ENCODE results near the gene TMPRSS11F. TPM values are rescaled to one million over a fixed set of nuclear protein-coding genes. Genes with fewer than 3 reads are reported as not detected.
"Not testable (repeated sequence)": the region's sequence is repeated elsewhere in the genome, so short reads cannot be mapped to it uniquely, and the experiment has no call there.

The TMPRSS11F gene
- total RNA-seq: not detected

GRCh38 chr4:68129793-68130192 is at the start of gene TMPRSS11F:
TSS of gene TMPRSS11F (minus strand) at chr4:68129869. CDS start at chr4:68129820, 49 bp downstream.
- DNase-seq (ENCODE audit: low spot score): peak; percentile 46

GRCh38 chr4:68176904-68177303 is 47.2 kb upstream of the TMPRSS11F start:
- no peak for DNase-seq (ENCODE audit: low spot score)

- no peak for DNase-seq (ENCODE audit: low spot score)
These were observed 46.8 kb upstream of the TMPRSS11F start for GRCh38 chr4:68176500-68176899.

- no peak for DNase-seq (ENCODE audit: low spot score)
These were observed 46.0 kb upstream of the TMPRSS11F start for GRCh38 chr4:68175562-68176155.

GRCh38 chr4:68174389-68174788 is 44.7 kb upstream of the TMPRSS11F start:
- DNase-seq (ENCODE audit: low spot score): not testable (repeated sequence)

GRCh38 chr4:68172147-68172546 is 42.5 kb upstream of the TMPRSS11F start:
- DNase-seq (ENCODE audit: low spot score): not testable (repeated sequence)

- DNase-seq (ENCODE audit: low spot score): no peak
These were observed 38.0 kb upstream of the TMPRSS11F start for GRCh38 chr4:68167706-68168105.

GRCh38 chr4:68167166-68167565 is 37.5 kb upstream of the TMPRSS11F start:
- DNase-seq (ENCODE audit: low spot score): no peak

- DNase-seq (ENCODE audit: low spot score): no peak
These were observed 34.1 kb upstream of the TMPRSS11F start for GRCh38 chr4:68163754-68164153.

GRCh38 chr4:68162196-68162595 is 32.5 kb upstream of the TMPRSS11F start:
- DNase-seq (ENCODE audit: low spot score): no peak

- DNase-seq (ENCODE audit: low spot score): no peak
These were observed 22.7 kb upstream of the TMPRSS11F start for GRCh38 chr4:68152411-68152810.

- no peak for DNase-seq (ENCODE audit: low spot score)
These were observed 19.4 kb upstream of the TMPRSS11F start for GRCh38 chr4:68148800-68149685.

GRCh38 chr4:68147079-68147478 is 17.4 kb upstream of the TMPRSS11F start:
- DNase-seq (ENCODE audit: low spot score): no peak

GRCh38 chr4:68145261-68145660 is 15.6 kb upstream of the TMPRSS11F start:
- no peak for DNase-seq (ENCODE audit: low spot score)

- DNase-seq (ENCODE audit: low spot score): no peak
These were observed 12.2 kb upstream of the TMPRSS11F start for GRCh38 chr4:68141852-68142251.

GRCh38 chr4:68132342-68132741 is 2.7 kb upstream of the TMPRSS11F start:
- DNase-seq (ENCODE audit: low spot score): no peak

GRCh38 chr4:68124262-68124661 is 5.4 kb downstream of the TMPRSS11F start:
- DNase-seq (ENCODE audit: low spot score): no peak

- DNase-seq (ENCODE audit: low spot score): no peak
These were observed 6.1 kb downstream of the TMPRSS11F start for GRCh38 chr4:68123525-68123924.

GRCh38 chr4:68119921-68120320 is 9.7 kb downstream of the TMPRSS11F start:
- no peak for DNase-seq (ENCODE audit: low spot score)

GRCh38 chr4:68110441-68110840 is 19.2 kb downstream of the TMPRSS11F start:
- DNase-seq (ENCODE audit: low spot score): no peak

- DNase-seq (ENCODE audit: low spot score): no peak
These were observed 19.8 kb downstream of the TMPRSS11F start for GRCh38 chr4:68109868-68110267.

GRCh38 chr4:68082758-68083157 is 46.9 kb downstream of the TMPRSS11F start:
- no peak for DNase-seq (ENCODE audit: low spot score)

GRCh38 chr4:68079928-68080327 is 49.7 kb downstream of the TMPRSS11F start:
- no peak for DNase-seq (ENCODE audit: low spot score)

All from ureter (tissue), 1 donor.